GM12878 (cell line): ENCODE measurements around the gene PPP1R37. TPM values are rescaled to one million over a fixed set of nuclear protein-coding genes. Genes with fewer than 3 reads are reported as not detected.

ENCODE experiments used
- ATAC-seq: fragments of 200-7000 bp; cut with Tn5 transposase; 3 replicates; pipeline ENCODE4 v1.9.1; 2020; ENCODE audit warnings: mild to moderate bottlenecking, moderate library complexity
- BruUV-seq: library from RNA; stranded (reverse); fragments of 400-500 nt; replicated peaks from 2 replicates; lab custom pipeline; 2021; lab: Mats Ljungman, UMichigan
- CTCF ChIA-PET: fragments of 300-600 bp; sonication (Branson Sonifier 250); formaldehyde crosslinking; extraction: SDS; loops from one replicate; lab custom pipeline; 2021; ENCODE audit warnings: inconsistent platforms; lab: Yijun Ruan, JAX
- POLR2A ChIA-PET: fragments of 350-600 bp; formaldehyde crosslinking; extraction: SDS; loops from one replicate; lab custom pipeline; 2021; ENCODE audit warnings: inconsistent platforms; lab: Charles Lee
- RAD21 ChIA-PET: fragments of 300-600 bp; sonication (Branson Sonifier 250); formaldehyde crosslinking; loops from one replicate; lab custom pipeline; 2023; ENCODE audit warnings: antibody characterized with exemption; ENCODE audit not compliant: unreplicated experiment; lab: Charles Lee
- SMC1A ChIA-PET: fragments of 300-600 bp; sonication (Branson Sonifier 250); formaldehyde crosslinking; loops from one replicate; lab custom pipeline; 2023; ENCODE audit not compliant: unreplicated experiment, uncharacterized antibody; lab: Charles Lee
- DNase-seq: peaks from one replicate; pipeline ENCODE4 v3.0.0-alpha.2; 2011; ENCODE audit warnings: low read depth, low spot score
- FAIRE-seq: peaks from 3 replicates; lab custom pipeline; 2011; peaks lifted over from hg19 to GRCh38; lab: Jason Lieb, UNC
- H2AFZ ChIP-seq: 2 replicates; pipeline ENCODE4 v1.6.0; 2011; ENCODE audit warnings: low read depth, low read length, control low read depth; ENCODE audit not compliant: control insufficient read depth
- H3K27ac ChIP-seq: 2 replicates; pipeline ENCODE4 v1.5.1; 2011; ENCODE audit warnings: control low read depth; ENCODE audit not compliant: control insufficient read depth, insufficient read depth
- H3K27me3 ChIP-seq, 2 experiments: replicated peaks in 1 of 2; 2 replicates each; pipeline versions ENCODE4 v1.6.0 to v1.6.1; 2011; ENCODE audit warnings: low read length in 1 of 2; ENCODE audit not compliant: control insufficient read depth in 2 of 2, insufficient read depth in 2 of 2
- H3K36me3 ChIP-seq, 2 experiments: 2 replicates each; pipeline ENCODE4 v1.5.1; 2011; ENCODE audit warnings: low read length in 1 of 2; ENCODE audit not compliant: control insufficient read depth in 2 of 2, insufficient read depth in 2 of 2
- H3K4me1 ChIP-seq: 2 replicates; pipeline ENCODE4 v1.6.1; 2011; ENCODE audit warnings: mild to moderate bottlenecking, low read length, moderate library complexity, mixed read lengths; ENCODE audit not compliant: control insufficient read depth, insufficient read depth
- H3K4me2 ChIP-seq: 2 replicates; pipeline ENCODE4 v1.6.0; 2011; ENCODE audit warnings: control low read depth; ENCODE audit not compliant: control insufficient read depth, insufficient read depth
- H3K4me3 ChIP-seq: fragments of 200-600 bp; sonication (generic); 2 replicates; pipeline ENCODE4 v1.5.1; 2016
- H3K79me2 ChIP-seq: 2 replicates; pipeline ENCODE4 v1.6.0; 2011; ENCODE audit warnings: low read length; ENCODE audit not compliant: control insufficient read depth, insufficient read depth
- H3K9ac ChIP-seq: 2 replicates; pipeline ENCODE4 v1.8.0; 2011; ENCODE audit warnings: low read length, control low read depth, mixed read lengths; ENCODE audit not compliant: control insufficient read depth, insufficient read depth
- H3K9me3 ChIP-seq: replicated peaks from 3 replicates; pipeline ENCODE4 v1.5.1; 2011; ENCODE audit warnings: mild to moderate bottlenecking, low read length; ENCODE audit not compliant: control insufficient read depth, insufficient read depth
- H4K20me1 ChIP-seq: 2 replicates; pipeline ENCODE4 v1.6.0; 2011; ENCODE audit not compliant: control insufficient read depth, insufficient read depth
- CBX3 ChIP-seq: fragments of 200-600 bp; sonication (generic); IDR thresholded peaks from 2 replicates; pipeline ENCODE4 v1.6.1; 2016; ENCODE audit warnings: low read depth, borderline replicate concordance
- CHD4 ChIP-seq: fragments of 200-600 bp; sonication (generic); IDR thresholded peaks from 2 replicates; pipeline ENCODE4 v1.6.1; 2016; ENCODE audit warnings: mild to moderate bottlenecking
- E2F8 ChIP-seq: fragments of 450-650 bp; IDR thresholded peaks from 2 replicates; pipeline ENCODE4 v1.6.1; 2018; ENCODE audit warnings: mild to moderate bottlenecking, low read depth, moderate library complexity; ENCODE audit not compliant: partially characterized antibody
- EGR1 ChIP-seq, 2 experiments: IDR thresholded peaks; 1 replicate in 1 of 2; 2 replicates in 1 of 2; pipeline ENCODE4 v1.6.1; 2011 to 2012; ENCODE audit warnings: low read depth in 2 of 2, low read length in 2 of 2, borderline replicate concordance in 1 of 2, mild to moderate bottlenecking in 1 of 2, moderate library complexity in 1 of 2
- ETV6 ChIP-seq, 2 experiments: fragments of 450-650 bp in 1 of 2; IDR thresholded peaks in 1 of 2; conservative IDR thresholded peaks in 1 of 2; 2 replicates each; pipeline ENCODE4 v1.6.1; 2014; ENCODE audit warnings: antibody characterized with exemption in 1 of 2, borderline replicate concordance in 1 of 2, low read depth in 1 of 2, mild to moderate bottlenecking in 1 of 2, moderate library complexity in 1 of 2
- GABPA ChIP-seq: IDR thresholded peaks from 2 replicates; pipeline ENCODE4 v1.6.1; 2014; ENCODE audit warnings: antibody characterized with exemption, low read depth, mild to moderate bottlenecking, inconsistent platforms
- KDM1A ChIP-seq: fragments of 200-600 bp; sonication (generic); IDR thresholded peaks from 2 replicates; pipeline ENCODE4 v1.6.1; 2016; ENCODE audit warnings: borderline replicate concordance
- POLR2AphosphoS2 ChIP-seq: IDR thresholded peaks from 2 replicates; pipeline ENCODE4 v1.6.1; 2011; ENCODE audit warnings: low read depth, mild to moderate bottlenecking, low read length, improper control_type of control experiment, moderate library complexity
- RAD51 ChIP-seq: fragments of 450-650 bp; IDR thresholded peaks from 2 replicates; pipeline ENCODE4 v1.6.1; 2016; ENCODE audit warnings: moderate library complexity, mild to moderate bottlenecking, inconsistent platforms
- RELB ChIP-seq: fragments of 450-650 bp; IDR thresholded peaks from 2 replicates; pipeline ENCODE4 v1.6.1; 2017; ENCODE audit warnings: low read depth, mild to moderate bottlenecking, moderate library complexity
- TBL1XR1 ChIP-seq: IDR thresholded peaks from 2 replicates; pipeline ENCODE4 v1.6.1; 2012; ENCODE audit warnings: low read depth, low read length, improper control_type of control experiment
- WGBS: methylation state at CpG from one replicate; pipeline ENCODE4 v1.1.6; 2016; ENCODE audit warnings: low lambda C conversion rate; ENCODE audit not compliant: insufficient replicate concordance, insufficient coverage; ENCODE audit errors: missing lambda C conversion rate; 5-methylcytosine and 5-hydroxymethylcytosine counted together
- in situ Hi-C: fragments of 300-500 bp; cut with MboI; formaldehyde crosslinking; loops from 9 replicates; pipeline ENCODE4 v1.14.3; 2018; ENCODE audit warnings: mixed read lengths
- intact Hi-C: fragments of 100-400 bp; cut with micrococcal nuclease; formaldehyde crosslinking; loops from one replicate; pipeline ENCODE4 v1.14.2; 2022; ENCODE audit not compliant: unreplicated experiment
- polyA plus RNA-seq, 11 experiments: library from polyadenylated mRNA; depleted of rRNA in 4 of 11; unstranded in 6 of 11; stranded (reverse) in 5 of 11; fragments of >200 nt; fragmentation: Nextera tagmentation in 4 of 11; fragmentation: Illumina TruSeq in 1 of 11; extraction: Ambion mirVana in 4 of 11; extraction: Trizol in 1 of 11; gene quantifications; 1 replicate in 1 of 11; 2 replicates in 10 of 11; pipeline versions ENCODE4 v1.2.1 to v1.2.3, GENCODE V29; 2011 to 2016; ENCODE audit warnings: inconsistent platforms in 2 of 11, missing spikeins in 2 of 11, low read depth in 1 of 11
- total RNA-seq, 4 experiments: library from RNA; depleted of rRNA in 3 of 4; stranded (reverse); fragments of >200 nt in 3 of 4; fragmentation: Illumina TruSeq in 1 of 4; extraction: Trizol in 1 of 4; gene quantifications; 2 replicates each; pipeline versions ENCODE4 v1.2.1 to v1.2.3, GENCODE V29; 2013 to 2021

Gene PPP1R37
- total and polyA plus RNA-seq, 10 of the 15 experiments (the other 5 are each of a cell fraction or from before 2014, with no cell fraction given) = 0.09 to 21.3 (median 5.1) TPM; not detected in 1

GRCh38 chr19:45141203-45141900 lies 48.4 kb downstream of the PPP1R37 start:
- no peak overlapping the region for H3K4me2 ChIP-seq
- H3K27ac ChIP-seq = no peak overlapping the region
- H4K20me1 ChIP-seq = no peaks in the 10 kb centered on the region
- in situ Hi-C loops (no loop called here), intact Hi-C loops (no loop called here)
- ATAC-seq (no peak), DNase-seq (no peak), FAIRE-seq (no peak)
- RAD21 ChIA-PET = no interaction called here
- H3K9me3 ChIP-seq = no peaks in the 10 kb centered on the region
- SMC1A ChIA-PET = no interaction called here
- BruUV-seq = no TSS peak
- CTCF ChIA-PET = no interaction called here
- no peak overlapping the region for H3K4me3 ChIP-seq
- POLR2A ChIA-PET = no interaction called here
- 97% methylated on average over 26 of the region's 28 CpGs for WGBS
- peaks cover 13% of the 10 kb centered on the region for H3K79me2 ChIP-seq
- H3K4me1 ChIP-seq = peaks cover 22% of the 10 kb centered on the region
- peaks cover 0 to 29% of the 10 kb centered on the region in 2 experiments; a peak in 3 of 4 replicates for H3K36me3 ChIP-seq
- H3K27me3 ChIP-seq = no peaks in the 10 kb centered on the region
- H3K9ac ChIP-seq = no peak overlapping the region
- no peak for TF ChIP-seq TBL1XR1
- no peak for TF ChIP-seq EGR1 (IDR thresholded peaks at IDR 0.05; ENCODE audit: borderline replicate concordance in 1 of 2, low read depth in 2 of 2, low read length in 2 of 2)
- no peak for TF ChIP-seq ETV6 (conservative IDR thresholded peaks at IDR 0.05 in 1 of 2, IDR thresholded peaks at IDR 0.05 in 1 of 2; ENCODE audit: borderline replicate concordance in 1 of 2, low read depth in 1 of 2)
- TF ChIP-seq, all 136 proteins: peak for 0
- no peak overlapping the region for H2AFZ ChIP-seq

DNA sequence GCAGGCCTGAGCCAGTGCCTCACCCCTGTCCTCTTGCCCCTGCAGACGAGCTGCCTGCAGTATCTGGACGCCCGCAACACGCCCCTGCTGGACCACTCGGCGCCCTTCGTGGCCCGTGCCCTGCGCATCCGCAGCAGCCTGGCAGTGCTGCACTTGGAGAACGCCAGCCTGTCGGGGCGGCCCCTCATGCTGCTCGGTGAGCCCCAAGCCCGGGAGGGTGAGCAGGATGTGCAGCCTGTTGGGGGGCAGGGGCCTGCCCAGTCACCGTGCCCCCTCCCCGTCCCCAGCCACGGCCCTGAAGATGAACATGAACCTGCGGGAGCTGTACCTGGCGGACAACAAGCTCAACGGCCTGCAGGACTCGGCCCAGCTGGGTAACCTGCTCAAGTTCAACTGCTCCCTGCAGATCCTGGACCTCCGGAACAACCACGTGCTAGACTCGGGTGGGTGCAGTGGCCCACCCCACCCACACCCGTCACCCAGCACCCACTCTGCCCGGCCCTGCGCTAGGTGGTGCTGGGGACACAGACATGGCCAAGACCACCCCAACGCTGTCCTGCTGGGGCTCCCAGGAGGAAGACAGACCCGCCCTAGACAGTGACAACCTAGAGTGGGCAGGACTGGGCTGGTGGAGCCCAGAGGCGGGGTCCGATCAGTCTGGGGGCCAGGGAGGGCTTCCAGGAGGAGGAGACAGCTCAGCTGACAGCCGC lies 49.2 kb downstream of the PPP1R37 start:
- ChIA-PET RAD21 (no interaction called here), CTCF (no interaction called here), SMC1A (no interaction called here), POLR2A (no interaction called here)
- no TSS peak for BruUV-seq
- 84% methylated on average over 25 of the region's 33 CpGs for WGBS
- intact Hi-C loops = no loop called here
- H2AFZ ChIP-seq = no peak overlapping the region
- DNase-seq = no peak
- no peak for ATAC-seq
- H3K9ac ChIP-seq = no peak overlapping the region
- peaks cover 9% of the 10 kb centered on the region for H3K79me2 ChIP-seq
- no peak for FAIRE-seq
- peaks cover 0 to 32% of the 10 kb centered on the region in 2 experiments; a peak in 3 of 4 replicates for H3K36me3 ChIP-seq
- no peaks in the 10 kb centered on the region for H3K9me3 ChIP-seq
- in situ Hi-C loops = no loop called here
- H3K27ac ChIP-seq = no peak overlapping the region
- H3K4me2 ChIP-seq = no peak overlapping the region
- H4K20me1 ChIP-seq = no peaks in the 10 kb centered on the region
- no peaks in the 10 kb centered on the region for H3K27me3 ChIP-seq
- no peak overlapping the region for H3K4me3 ChIP-seq
- peaks cover 14% of the 10 kb centered on the region for H3K4me1 ChIP-seq
- TF ChIP-seq CBX3 = no peak
- no peak for TF ChIP-seq CHD4
- TF ChIP-seq RAD51 = no peak
- no peak for TF ChIP-seq RELB
- no peak for TF ChIP-seq POLR2AphosphoS2
- no peak for TF ChIP-seq E2F8
- no peak for TF ChIP-seq GABPA
- no peak for TF ChIP-seq KDM1A
